HepG2 (cell line): ENCODE measurements around the gene TNIP1. TPM values are rescaled to one million over a fixed set of nuclear protein-coding genes. Genes with fewer than 3 reads are reported as not detected.
A peak's percentile ranks its signal among the peaks of the same experiment; 100 is the strongest.

Experiments used
- AKAP8 ChIP-seq: sonication (generic); formaldehyde crosslinking; IDR thresholded peaks from 2 replicates; pipeline ENCODE4 v1.5.1; 2020; ENCODE audit warnings: mild to moderate bottlenecking, missing genetic modification reagents
- ARNTL ChIP-seq: sonication (generic); formaldehyde crosslinking; IDR thresholded peaks from 2 replicates; pipeline ENCODE4 v1.4.0; 2020; ENCODE audit warnings: mild to moderate bottlenecking, missing genetic modification reagents
- BRF2 ChIP-seq: sonication (generic); formaldehyde crosslinking; IDR thresholded peaks from 2 replicates; pipeline ENCODE4 v1.8.1; 2022; ENCODE audit warnings: mild to moderate bottlenecking, missing genetic modification reagents
- CREM ChIP-seq, 2 experiments: sonication (generic) in 1 of 2; formaldehyde crosslinking in 1 of 2; IDR thresholded peaks; 2 replicates each; pipeline versions ENCODE4 v1.4.0 to v1.6.1; 2016 to 2020; ENCODE audit warnings: antibody characterized with exemption in 1 of 2, mild to moderate bottlenecking in 1 of 2, missing genetic modification reagents in 1 of 2
- GATAD2A ChIP-seq: IDR thresholded peaks from 2 replicates; pipeline ENCODE4 v1.6.1; 2016
- HNF1A ChIP-seq, 2 experiments: sonication (generic) in 1 of 2; formaldehyde crosslinking in 1 of 2; IDR thresholded peaks; 2 replicates each; pipeline versions ENCODE4 v1.4.0 to v1.6.1; 2016 to 2020; ENCODE audit warnings: borderline replicate concordance in 1 of 2, low read depth in 1 of 2, mild to moderate bottlenecking in 1 of 2, missing genetic modification reagents in 1 of 2
- HNRNPK ChIP-seq: fragments of 200-400 bp; formaldehyde crosslinking; IDR thresholded peaks from 2 replicates; pipeline ENCODE4 v1.6.1; 2018; ENCODE audit warnings: low read length, low read depth, moderate library complexity, mild to moderate bottlenecking; ENCODE audit not compliant: poor library complexity, severe bottlenecking
- ISL2 ChIP-seq: sonication (generic); formaldehyde crosslinking; IDR thresholded peaks from 2 replicates; pipeline ENCODE4 v1.5.0; 2020; ENCODE audit warnings: missing genetic modification reagents
- JDP2 ChIP-seq: sonication (generic); formaldehyde crosslinking; IDR thresholded peaks from 2 replicates; pipeline ENCODE4 v1.8.1; 2022; ENCODE audit warnings: missing genetic modification reagents, borderline replicate concordance
- KAT8 ChIP-seq: IDR thresholded peaks from 2 replicates; pipeline ENCODE4 v1.6.1; 2016; ENCODE audit warnings: missing genetic modification reagents, missing compliant biosample characterization
- POGZ ChIP-seq: sonication (generic); formaldehyde crosslinking; IDR thresholded peaks from 2 replicates; pipeline ENCODE4 v1.4.0; 2020; ENCODE audit warnings: mild to moderate bottlenecking, missing genetic modification reagents
- PPARG ChIP-seq: conservative IDR thresholded peaks from 2 replicates; pipeline ENCODE4 v1.6.1; 2016; ENCODE audit warnings: missing biosample characterization, missing genetic modification reagents
- RCOR2 ChIP-seq: IDR thresholded peaks from 2 replicates; pipeline ENCODE4 v1.6.1; 2016; ENCODE audit warnings: missing biosample characterization, missing genetic modification reagents
- SOX13 ChIP-seq, 3 experiments: fragments of 450-650 bp in 1 of 3; sonication (generic) in 1 of 3; formaldehyde crosslinking in 1 of 3; IDR thresholded peaks in 2 of 3; conservative IDR thresholded peaks in 1 of 3; 2 replicates each; pipeline versions ENCODE4 v1.5.0 to v1.6.1; 2016 to 2020; ENCODE audit warnings: antibody characterized with exemption in 1 of 3, mild to moderate bottlenecking in 1 of 3, missing compliant biosample characterization in 1 of 3, missing genetic modification reagents in 1 of 3, moderate library complexity in 1 of 3
- SOX6 ChIP-seq, 2 experiments: fragments of 450-650 bp in 1 of 2; sonication (generic) in 1 of 2; formaldehyde crosslinking in 1 of 2; IDR thresholded peaks; 2 replicates each; pipeline versions ENCODE4 v1.4.0 to v1.6.1; 2017 to 2020; ENCODE audit warnings: antibody characterized with exemption in 1 of 2, mild to moderate bottlenecking in 1 of 2, missing genetic modification reagents in 1 of 2
- SP1 ChIP-seq, 2 experiments: fragments of 450-650 bp in 1 of 2; sonication (generic) in 1 of 2; formaldehyde crosslinking in 1 of 2; IDR thresholded peaks; 2 replicates each; pipeline versions ENCODE4 v1.4.0 to v1.6.1; 2016 to 2020; ENCODE audit warnings: missing genetic modification reagents in 1 of 2
- TARDBP ChIP-seq: sonication (generic); formaldehyde crosslinking; IDR thresholded peaks from 2 replicates; pipeline ENCODE4 v1.8.0; 2022; ENCODE audit warnings: mild to moderate bottlenecking, missing genetic modification reagents
- TCF7 ChIP-seq: sonication (generic); IDR thresholded peaks from 2 replicates; pipeline ENCODE4 v1.6.1; 2016; ENCODE audit warnings: antibody characterized with exemption, low read depth
- ZFP1 ChIP-seq: IDR thresholded peaks from 2 replicates; pipeline ENCODE4 v1.6.1; 2016
- ZNF331 ChIP-seq: sonication (generic); formaldehyde crosslinking; IDR thresholded peaks from 2 replicates; pipeline ENCODE4 v1.4.0; 2020; ENCODE audit warnings: missing genetic modification reagents
- ZNF441 ChIP-seq: sonication (generic); formaldehyde crosslinking; IDR thresholded peaks from 2 replicates; pipeline ENCODE4 v1.7.0; 2021; ENCODE audit warnings: missing genetic modification reagents, borderline replicate concordance
- ZNF556 ChIP-seq: sonication (generic); formaldehyde crosslinking; IDR thresholded peaks from 2 replicates; pipeline ENCODE4 v1.4.0; 2020; ENCODE audit warnings: mild to moderate bottlenecking, missing genetic modification reagents, borderline replicate concordance
- ZNF709 ChIP-seq: sonication (generic); formaldehyde crosslinking; IDR thresholded peaks from 2 replicates; pipeline ENCODE4 v1.5.0; 2020; ENCODE audit warnings: mild to moderate bottlenecking, missing genetic modification reagents
- ZNF788 ChIP-seq: sonication (generic); formaldehyde crosslinking; IDR thresholded peaks from 2 replicates; pipeline ENCODE4 v1.5.0; 2020; ENCODE audit warnings: mild to moderate bottlenecking, missing genetic modification reagents, borderline replicate concordance
- ZNF841 ChIP-seq: sonication (generic); formaldehyde crosslinking; IDR thresholded peaks from 2 replicates; pipeline ENCODE4 v1.8.1; 2023; ENCODE audit warnings: missing genetic modification reagents, borderline replicate concordance
- ZSCAN25 ChIP-seq: sonication (generic); formaldehyde crosslinking; IDR thresholded peaks from 2 replicates; pipeline ENCODE4 v1.8.0; 2022; ENCODE audit warnings: mild to moderate bottlenecking, missing genetic modification reagents
- polyA plus RNA-seq, 8 experiments: library from polyadenylated mRNA; depleted of rRNA in 3 of 8; stranded (reverse) in 7 of 8; unstranded in 1 of 8; fragments of >200 nt; fragmentation: Illumina TruSeq in 4 of 8; extraction: Trizol in 4 of 8; gene quantifications; 2 replicates each; pipeline versions ENCODE4 v1.2.1 to v1.2.3, GENCODE V29; 2011 to 2016; ENCODE audit warnings: low read depth in 4 of 8, missing spikeins in 1 of 8, mixed read lengths in 1 of 8; ENCODE audit not compliant: insufficient read depth in 1 of 8
- total RNA-seq, 5 experiments: library from RNA; depleted of rRNA; stranded (reverse); fragments of >200 nt; fragmentation: Illumina TruSeq; extraction: Trizol; gene quantifications; 2 replicates each; pipeline ENCODE4 v1.2.3, GENCODE V29; 2016; ENCODE audit warnings: low read depth in 1 of 5

TNIP1 gene
- total and polyA plus RNA-seq, 2 of the 13 experiments (the other 11 are each of a cell fraction or from before 2014, with no cell fraction given): 26.2 to 45.9 TPM

- peak; percentile 78 for TF ChIP-seq HNF1A (IDR thresholded peaks at IDR 0.05; ENCODE audit: low read depth)
- TF ChIP-seq HNF1A (CRISPR knock-in tag; IDR thresholded peaks at IDR 0.05; ENCODE audit: borderline replicate concordance): no peak
- TF ChIP-seq JDP2: no peak
- no peak for TF ChIP-seq BRF2 (CRISPR knock-in tag)
- TF ChIP-seq GATAD2A (CRISPR knock-in tag): peak; percentile 72
- peak; percentile 82 for TF ChIP-seq SOX13 (IDR thresholded peaks at IDR 0.05)
- TF ChIP-seq SOX13 (CRISPR knock-in tag; conservative IDR thresholded peaks at IDR 0.05 in 1 of 2, IDR thresholded peaks at IDR 0.05 in 1 of 2): peak in 1 of 2 experiments; percentile 94; a peak in 2 of 4 replicates
- peak; percentile 57; the same call in 1 of the 2 replicates for TF ChIP-seq TARDBP
- no peak for TF ChIP-seq SP1 (IDR thresholded peaks at IDR 0.05)
- TF ChIP-seq SP1 (CRISPR knock-in tag; IDR thresholded peaks at IDR 0.05): no peak
- TF ChIP-seq ZNF841 (CRISPR knock-in tag): no peak
- TF ChIP-seq ZNF788 (CRISPR knock-in tag): 0 out of 2 replicates have a peak, but pooled peaks have one; percentile 38
- peak; percentile 84 for TF ChIP-seq ISL2 (CRISPR knock-in tag)
- TF ChIP-seq ZFP1 (CRISPR knock-in tag): 0 out of 2 replicates have a peak, but pooled peaks have one; percentile 36
- TF ChIP-seq RCOR2 (CRISPR knock-in tag): 0 out of 2 replicates have a peak, but pooled peaks have one; percentile 40
- TF ChIP-seq ARNTL (CRISPR knock-in tag): peak; percentile 82; the same call in 1 of the 2 replicates
- TF ChIP-seq KAT8: peak; percentile 51; the same call in 1 of the 2 replicates
- no peak for TF ChIP-seq AKAP8 (CRISPR knock-in tag)
- TF ChIP-seq ZNF441 (CRISPR knock-in tag): no peak
- TF ChIP-seq ZNF709: no peak
- TF ChIP-seq TCF7: peak; percentile 90
- TF ChIP-seq ZSCAN25: no peak
- peak; percentile 98 for TF ChIP-seq PPARG (CRISPR knock-in tag)
- TF ChIP-seq POGZ (CRISPR knock-in tag): peak; percentile 21; the same call in 1 of the 2 replicates
- no peak for TF ChIP-seq HNRNPK
- no peak for TF ChIP-seq SOX6 (IDR thresholded peaks at IDR 0.05)
- peak; percentile 92 for TF ChIP-seq SOX6 (CRISPR knock-in tag; IDR thresholded peaks at IDR 0.05)
- TF ChIP-seq ZNF331 (CRISPR knock-in tag): peak; percentile 61; the same call in 1 of the 2 replicates
- no peak for TF ChIP-seq ZNF556
- peak; percentile 61 for TF ChIP-seq CREM (IDR thresholded peaks at IDR 0.05)
- TF ChIP-seq CREM (CRISPR knock-in tag; IDR thresholded peaks at IDR 0.05): no peak
Measured at GRCh38 chr5:151004499-151004898, 76.3 kb downstream of the TNIP1 start (continued).
